Adrenal gland (tissue), 12 donors: Measurements from ENCODE around the gene UXS1. TPM values are rescaled to one million over a fixed set of nuclear protein-coding genes. Genes with fewer than 3 reads are reported as not detected.

Experiments
- DNase-seq, 7 donors: peaks; one replicate each; pipeline ENCODE4 v3.0.0-alpha.2; 2019 to 2020
- H3K27ac ChIP-seq, 5 donors: fragments of 200-600 bp; sonication (generic) in 4 of 5; 1 replicate in 3 of 5; 2 replicates in 2 of 5; pipeline versions ENCODE4 v1.5.1 to v1.8.0; 2016 to 2020; ENCODE audit warnings: mild to moderate bottlenecking in 1 of 5
- H3K27me3 ChIP-seq: fragments of 200-600 bp; 2 replicates; pipeline ENCODE4 v1.8.0; 2021
- H3K36me3 ChIP-seq, 2 donors: fragments of 200-600 bp; replicated peaks in 1 of 2; 1 replicate in 1 of 2; 2 replicates in 1 of 2; pipeline versions ENCODE4 v1.5.1 to v1.8.0; 2018 to 2022
- H3K4me1 ChIP-seq, 2 donors: fragments of 200-600 bp; replicated peaks in 1 of 2; 1 replicate in 1 of 2; 2 replicates in 1 of 2; pipeline versions ENCODE4 v1.5.1 to v1.8.0; 2018 to 2021
- H3K4me3 ChIP-seq, 4 donors: fragments of 200-600 bp; sonication (generic) in 3 of 4; one replicate each; pipeline ENCODE4 v1.5.1; 2016 to 2018
- H3K9me3 ChIP-seq, 3 donors: fragments of 200-600 bp; sonication (generic) in 1 of 3; replicated peaks in 1 of 3; 1 replicate in 2 of 3; 2 replicates in 1 of 3; pipeline versions ENCODE4 v1.5.1 to v1.8.0; 2016 to 2021
- CTCF ChIP-seq, 6 experiments: fragments of 450-650 bp in 4 of 6; fragments of 200-600 bp in 2 of 6; sonication (generic) in 1 of 6; IDR thresholded peaks; 1 replicate in 5 of 6; 2 replicates in 1 of 6; pipeline versions ENCODE4 v1.5.1 to v1.8.0; 2016 to 2021; ENCODE audit warnings: antibody characterized with exemption in 6 of 6, mild to moderate bottlenecking in 2 of 6, moderate library complexity in 1 of 6
- POLR2A ChIP-seq, 2 donors: fragments of 450-650 bp; IDR thresholded peaks; one replicate each; pipeline ENCODE4 v1.6.1; 2017; ENCODE audit warnings: antibody characterized with exemption in 2 of 2, mild to moderate bottlenecking in 2 of 2, moderate library complexity in 1 of 2
- WGBS, 4 donors: extraction: QIAGEN DNeasy Blood & Tissue Kit in 2 of 4; methylation state at CpG; one replicate each; pipeline versions ENCODE4 v1.1.5 to v1.1.7; 2013 to 2017; 5-methylcytosine and 5-hydroxymethylcytosine counted together
- intact Hi-C, 2 donors: fragments of 100-400 bp; cut with DNase I; formaldehyde crosslinking; loops; one replicate each; pipeline versions ENCODE4 v1.14.1 to v1.15.0; 2022 to 2023
- polyA plus RNA-seq, 3 donors: library from polyadenylated mRNA; stranded (reverse); fragments of 200-250 nt in 2 of 3; fragments of 350-450 nt in 1 of 3; fragmentation: Illumina TruSeq in 1 of 3; extraction: RNeasy Lipid Tissue Mini Kit (QIAGEN cat#74804) in 1 of 3; gene quantifications; one replicate each; pipeline ENCODE4 v1.2.3, GENCODE V29; 2013 to 2014
- total RNA-seq, 9 donors: library from RNA; depleted of rRNA in 4 of 9; stranded (reverse); fragments of >200 nt in 4 of 9; fragments of 120-200 nt in 1 of 9; fragmentation: NEBNext Ultra II Directional in 1 of 9; extraction: Animal tissue kit (Norgen Biotek cat#: 25700) in 1 of 9; gene quantifications; one replicate each; pipeline versions ENCODE4 v1.1.0 to v1.2.4, GENCODE V29; 2013 to 2023
- donor health status: healthy with polysubstance abuse.
- donor health status: Bipolar disorder and iron deficiency.
- donor health status: DM: yes; HTN: yes; CAD: no.
- donor health status: DM: no; HTN: no; CAD: no.
- donor health status: DM: no; HTN: no; CAD: no.
- donor health status: DM: yes; HTN: yes; CAD: no.

Gene UXS1
- total and polyA plus RNA-seq, 12 donors: 5.7 to 145 (median 22.3) TPM

GRCh38 chr2:106085181-106085940 is 108.7 kb downstream of the UXS1 start:
- no peaks in the 10 kb centered on the region for H3K36me3 ChIP-seq
- intact Hi-C loops: loop anchor here in 1 of 2 donors (10.0 kb wide), 1 partner anchor 511 kb away; no protein-coding TSS in a partner anchor
- H3K4me1 ChIP-seq: no peaks in the 10 kb centered on the region
- H3K4me3 ChIP-seq: no peak overlapping the region
- DNase-seq: peak in 2 of 7 donors; percentile 34 to 35
- WGBS, 4 donors: 43 to 58% (median 52%) methylated on average over 9 of the region's 9 CpGs
- TF ChIP-seq POLR2A (IDR thresholded peaks at IDR 0.05): no peak
- peak in 3 of 6 experiments; percentile 28 to 35 (median 32) for TF ChIP-seq CTCF (IDR thresholded peaks at IDR 0.05)
- H3K27ac ChIP-seq: no peak overlapping the region
- no peaks in the 10 kb centered on the region for H3K9me3 ChIP-seq
- H3K27me3 ChIP-seq: no peaks in the 10 kb centered on the region

GRCh38 chr2:106080959-106081358 is 113.1 kb downstream of the UXS1 start:
- no peaks in the 10 kb centered on the region for H3K36me3 ChIP-seq
- H3K27ac ChIP-seq: no peak overlapping the region
- H3K4me3 ChIP-seq: no peak overlapping the region
- intact Hi-C loops: loop anchor here in 1 of 2 donors (10.0 kb wide), 1 partner anchor 506 kb away; no protein-coding TSS in a partner anchor
- no peaks in the 10 kb centered on the region for H3K27me3 ChIP-seq
- TF ChIP-seq POLR2A (IDR thresholded peaks at IDR 0.05) (no peak), CTCF (IDR thresholded peaks at IDR 0.05) (no peak)
- H3K9me3 ChIP-seq: no peaks in the 10 kb centered on the region
- no peak for DNase-seq
- WGBS, 4 donors: 84 to 87% (median 85%) methylated on average over 6 of the region's 6 CpGs
- H3K4me1 ChIP-seq: no peaks in the 10 kb centered on the region

GRCh38 chr2:106078096-106078495 is 116.0 kb downstream of the UXS1 start:
- Histone ChIP-seq H3K9me3 (no peaks in the 10 kb centered on the region), H3K27me3 (no peaks in the 10 kb centered on the region), H3K36me3 (no peaks in the 10 kb centered on the region), H3K27ac (no peak overlapping the region), H3K4me3 (no peak overlapping the region), H3K4me1 (no peaks in the 10 kb centered on the region)
- intact Hi-C loops: no loop called here
- no peak for TF ChIP-seq CTCF (IDR thresholded peaks at IDR 0.05)
- no peak for DNase-seq
- 79 to 88% (median 83%) methylated on average over 5 of the region's 5 CpGs for WGBS, 4 donors

- no peak for DNase-seq
- no peak overlapping the region for H3K4me3 ChIP-seq
- TF ChIP-seq CTCF (IDR thresholded peaks at IDR 0.05) (no peak), POLR2A (IDR thresholded peaks at IDR 0.05) (no peak)
- H3K27ac ChIP-seq: no peak overlapping the region
- 40 to 48% (median 46%) methylated on average over 1 of the region's 1 CpG for WGBS, 4 donors
- no peaks in the 10 kb centered on the region for H3K27me3 ChIP-seq
- H3K9me3 ChIP-seq: no peaks in the 10 kb centered on the region
- intact Hi-C loops: no loop called here
- H3K4me1 ChIP-seq: no peaks in the 10 kb centered on the region
- H3K36me3 ChIP-seq: no peaks in the 10 kb centered on the region
Observed at GRCh38 chr2:106076941-106077340, 117.2 kb downstream of the UXS1 start.
